ENCODE data around the gene ALDH8A1. TPM values are rescaled to one million over a fixed set of nuclear protein-coding genes. Genes with fewer than 3 reads are reported as not detected.

The ALDH8A1 gene
- total RNA-seq, 1 donor from 2014 or later, result 0.41 TPM

- no peak for DNase-seq (ENCODE audit: low read depth)
- Mint-ChIP-seq H3K9me3 (ENCODE audit: unreplicated experiment) (no peaks in the 10 kb centered on the region), H3K27me3 (ENCODE audit: low read depth, unreplicated experiment) (no peaks in the 10 kb centered on the region), H3K4me3 (ENCODE audit: unreplicated experiment) (no peak overlapping the region), H3K27ac (ENCODE audit: unreplicated experiment) (no peak overlapping the region), H3K4me1 (ENCODE audit: low read depth, unreplicated experiment) (peaks cover 13% of the 10 kb centered on the region), H3K36me3 (ENCODE audit: low read depth, unreplicated experiment) (peaks cover 11% of the 10 kb centered on the region)
- Histone ChIP-seq H3K36me3 (ENCODE audit: insufficient read depth, low read length) (peaks cover 27% of the 10 kb centered on the region), H3K9ac (ENCODE audit: low read length) (no peak overlapping the region), H3K4me1 (ENCODE audit: insufficient read depth, low read length) (no peaks in the 10 kb centered on the region), H3K27me3 (ENCODE audit: insufficient read depth, low read length) (no peaks in the 10 kb centered on the region), H2AFZ (ENCODE audit: low read depth, low read length) (no peak overlapping the region), H4K20me1 (ENCODE audit: insufficient read depth, low read length) (no peaks in the 10 kb centered on the region), H3K27ac (ENCODE audit: low read depth, low read length) (no peak overlapping the region), H3K4me2 (ENCODE audit: low read length) (no peak overlapping the region), H3K79me2 (ENCODE audit: insufficient read depth, low read length) (no peaks in the 10 kb centered on the region), H3K4me3 (ENCODE audit: insufficient read depth, low read depth, low read length) (no peak overlapping the region), H3K9me3 (ENCODE audit: insufficient read depth, low read depth, low read length) (no peaks in the 10 kb centered on the region)
- FAIRE-seq, result no peak
- TF ChIP-seq EZH2 (IDR thresholded peaks at IDR 0.05; ENCODE audit: insufficient read depth, low read length), result no peak
- TF ChIP-seq CTCF (IDR thresholded peaks at IDR 0.05; ENCODE audit: insufficient read depth, low read depth, low read length), result no peak
These were observed 32.3 kb upstream of the ALDH8A1 start for GRCh38 chr6:134982161-134982560.

- no peak for TF ChIP-seq EZH2 (IDR thresholded peaks at IDR 0.05; ENCODE audit: insufficient read depth, low read length)
- no peak for TF ChIP-seq CTCF (IDR thresholded peaks at IDR 0.05; ENCODE audit: insufficient read depth, low read depth, low read length)
- no peak overlapping the region for H3K27ac Mint-ChIP-seq (ENCODE audit: unreplicated experiment)
- FAIRE-seq (no peak), DNase-seq (ENCODE audit: low read depth) (no peak)
- Histone ChIP-seq H3K27ac (ENCODE audit: low read depth, low read length) (no peak overlapping the region), H3K4me2 (ENCODE audit: low read length) (no peak overlapping the region), H3K79me2 (ENCODE audit: insufficient read depth, low read length) (no peaks in the 10 kb centered on the region), H3K27me3 (ENCODE audit: insufficient read depth, low read length) (no peaks in the 10 kb centered on the region), H3K4me1 (ENCODE audit: insufficient read depth, low read length) (no peaks in the 10 kb centered on the region), H3K36me3 (ENCODE audit: insufficient read depth, low read length) (peaks cover 27% of the 10 kb centered on the region), H3K4me3 (ENCODE audit: insufficient read depth, low read depth, low read length) (no peak overlapping the region), H3K9ac (ENCODE audit: low read length) (no peak overlapping the region), H3K9me3 (ENCODE audit: insufficient read depth, low read depth, low read length) (no peaks in the 10 kb centered on the region), H2AFZ (ENCODE audit: low read depth, low read length) (no peak overlapping the region), H4K20me1 (ENCODE audit: insufficient read depth, low read length) (no peaks in the 10 kb centered on the region)
- no peaks in the 10 kb centered on the region for H3K9me3 Mint-ChIP-seq (ENCODE audit: unreplicated experiment)
- peaks cover 13% of the 10 kb centered on the region for H3K4me1 Mint-ChIP-seq (ENCODE audit: low read depth, unreplicated experiment)
- H3K27me3 Mint-ChIP-seq (ENCODE audit: low read depth, unreplicated experiment), result no peaks in the 10 kb centered on the region
- peaks cover 13% of the 10 kb centered on the region for H3K36me3 Mint-ChIP-seq (ENCODE audit: low read depth, unreplicated experiment)
- H3K4me3 Mint-ChIP-seq (ENCODE audit: unreplicated experiment), result no peak overlapping the region
These were observed 30.9 kb upstream of the ALDH8A1 start for GRCh38 chr6:134980846-134981245.

- no peak overlapping the region for H3K27ac Mint-ChIP-seq (ENCODE audit: unreplicated experiment)
- FAIRE-seq, result no peak
- no peak overlapping the region for H3K4me3 ChIP-seq (ENCODE audit: insufficient read depth, low read depth, low read length)
- no peaks in the 10 kb centered on the region for H3K9me3 Mint-ChIP-seq (ENCODE audit: unreplicated experiment)
- H3K9ac ChIP-seq (ENCODE audit: low read length), result no peak overlapping the region
- DNase-seq (ENCODE audit: low read depth), result no peak
- no peaks in the 10 kb centered on the region for H3K27me3 ChIP-seq (ENCODE audit: insufficient read depth, low read length)
- no peaks in the 10 kb centered on the region for H3K27me3 Mint-ChIP-seq (ENCODE audit: low read depth, unreplicated experiment)
- H3K79me2 ChIP-seq (ENCODE audit: insufficient read depth, low read length), result peaks cover 9% of the 10 kb centered on the region
- H3K4me1 Mint-ChIP-seq (ENCODE audit: low read depth, unreplicated experiment), result peaks cover 5% of the 10 kb centered on the region
- H3K9me3 ChIP-seq (ENCODE audit: insufficient read depth, low read depth, low read length), result no peaks in the 10 kb centered on the region
- no peak overlapping the region for H2AFZ ChIP-seq (ENCODE audit: low read depth, low read length)
- H4K20me1 ChIP-seq (ENCODE audit: insufficient read depth, low read length), result peaks cover 3% of the 10 kb centered on the region
- H3K4me2 ChIP-seq (ENCODE audit: low read length), result no peak overlapping the region
- no peak overlapping the region for H3K27ac ChIP-seq (ENCODE audit: low read depth, low read length)
- peaks cover 25% of the 10 kb centered on the region for H3K36me3 ChIP-seq (ENCODE audit: insufficient read depth, low read length)
- TF ChIP-seq CTCF (IDR thresholded peaks at IDR 0.05; ENCODE audit: insufficient read depth, low read depth, low read length) (no peak), EZH2 (IDR thresholded peaks at IDR 0.05; ENCODE audit: insufficient read depth, low read length) (no peak)
- peaks cover 21% of the 10 kb centered on the region for H3K36me3 Mint-ChIP-seq (ENCODE audit: low read depth, unreplicated experiment)
- H3K4me3 Mint-ChIP-seq (ENCODE audit: unreplicated experiment), result no peak overlapping the region
- no peaks in the 10 kb centered on the region for H3K4me1 ChIP-seq (ENCODE audit: insufficient read depth, low read length)
These were observed 29.2 kb upstream of the ALDH8A1 start for GRCh38 chr6:134979142-134979541.
